Ishikawa (cell line): Measurements from ENCODE around the gene KPTN.

Source experiments
- CEBPB ChIP-seq: IDR thresholded peaks from 2 replicates; pipeline ENCODE4 v1.6.1; 2012
- CREB1 ChIP-seq: IDR thresholded peaks from 2 replicates; pipeline ENCODE4 v1.6.1; 2012; ENCODE audit warnings: low read depth
- EGR1 ChIP-seq: IDR thresholded peaks from 2 replicates; pipeline ENCODE4 v1.6.1; 2012
- EP300 ChIP-seq: IDR thresholded peaks from 2 replicates; pipeline ENCODE4 v1.6.1; 2012; ENCODE audit warnings: borderline replicate concordance
- FOXM1 ChIP-seq: IDR thresholded peaks from 2 replicates; pipeline ENCODE4 v1.6.1; 2012; ENCODE audit warnings: low read depth, borderline replicate concordance
- NFIC ChIP-seq: IDR thresholded peaks from 2 replicates; pipeline ENCODE4 v1.6.1; 2012
- RAD21 ChIP-seq: IDR thresholded peaks from 2 replicates; pipeline ENCODE4 v1.6.1; 2012; ENCODE audit warnings: low read depth
- TAF1 ChIP-seq: IDR thresholded peaks from 2 replicates; pipeline ENCODE4 v1.6.1; 2012; ENCODE audit warnings: low read depth, mild to moderate bottlenecking
- TCF12 ChIP-seq: IDR thresholded peaks from 2 replicates; pipeline ENCODE4 v1.6.1; 2012; ENCODE audit warnings: low read depth
- TEAD4 ChIP-seq: IDR thresholded peaks from 2 replicates; pipeline ENCODE4 v1.6.1; 2012
- USF1 ChIP-seq: IDR thresholded peaks from 2 replicates; pipeline ENCODE4 v1.6.1; 2012
- YY1 ChIP-seq: IDR thresholded peaks from 2 replicates; pipeline ENCODE4 v1.6.1; 2012; ENCODE audit warnings: low read depth
- ZBTB7A ChIP-seq: IDR thresholded peaks from 2 replicates; pipeline ENCODE4 v1.6.1; 2012; ENCODE audit warnings: low read depth
- TF ChIP-seq, protein P1 (sequence below): IDR thresholded peaks from 2 replicates; pipeline ENCODE4 v1.6.1; 2012
- TF ChIP-seq, protein P2 (sequence below): IDR thresholded peaks from 2 replicates; pipeline ENCODE4 v1.6.1; 2012; ENCODE audit warnings: low read depth, mild to moderate bottlenecking

Gene KPTN

GRCh38 chr19:47435196-47435595 lies 48.8 kb downstream of the KPTN start:
- TF ChIP-seq CEBPB (no peak), YY1 (no peak), CREB1 (no peak), TAF1 (no peak), EGR1 (no peak)

DNA sequence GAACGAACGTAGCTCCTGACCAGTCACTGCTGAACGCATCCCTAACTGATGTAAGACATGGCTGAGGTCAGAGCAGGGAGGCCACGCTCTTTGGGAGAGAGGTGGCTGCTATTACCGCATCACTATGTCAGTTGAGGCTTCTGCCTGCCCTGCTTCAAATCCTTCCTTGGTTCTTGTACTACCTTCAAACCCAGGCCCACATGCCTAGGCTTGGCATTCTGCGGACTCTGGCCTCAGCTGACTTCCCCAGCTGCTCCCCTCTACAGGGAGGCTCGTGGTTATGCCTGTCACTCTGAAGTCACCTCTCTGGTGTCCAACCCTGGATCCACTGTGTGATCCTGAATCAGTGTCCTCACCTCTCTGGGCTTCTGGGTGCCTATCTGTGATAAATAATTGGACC lies 49.9 kb downstream of the KPTN start:
- TF ChIP-seq ZBTB7A = no peak
- no peak for TF ChIP-seq TCF12
- no peak for TF ChIP-seq EGR1
- no peak for TF ChIP-seq NFIC
- TF ChIP-seq, protein P1, sequence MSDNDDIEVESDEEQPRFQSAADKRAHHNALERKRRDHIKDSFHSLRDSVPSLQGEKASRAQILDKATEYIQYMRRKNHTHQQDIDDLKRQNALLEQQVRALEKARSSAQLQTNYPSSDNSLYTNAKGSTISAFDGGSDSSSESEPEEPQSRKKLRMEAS = no peak
- TF ChIP-seq FOXM1 = no peak
- TF ChIP-seq EP300 = no peak
- no peak for TF ChIP-seq TEAD4
- no peak for TF ChIP-seq TAF1
- TF ChIP-seq CEBPB = no peak
- no peak for TF ChIP-seq YY1
- no peak for TF ChIP-seq RAD21
- TF ChIP-seq, protein P2, sequence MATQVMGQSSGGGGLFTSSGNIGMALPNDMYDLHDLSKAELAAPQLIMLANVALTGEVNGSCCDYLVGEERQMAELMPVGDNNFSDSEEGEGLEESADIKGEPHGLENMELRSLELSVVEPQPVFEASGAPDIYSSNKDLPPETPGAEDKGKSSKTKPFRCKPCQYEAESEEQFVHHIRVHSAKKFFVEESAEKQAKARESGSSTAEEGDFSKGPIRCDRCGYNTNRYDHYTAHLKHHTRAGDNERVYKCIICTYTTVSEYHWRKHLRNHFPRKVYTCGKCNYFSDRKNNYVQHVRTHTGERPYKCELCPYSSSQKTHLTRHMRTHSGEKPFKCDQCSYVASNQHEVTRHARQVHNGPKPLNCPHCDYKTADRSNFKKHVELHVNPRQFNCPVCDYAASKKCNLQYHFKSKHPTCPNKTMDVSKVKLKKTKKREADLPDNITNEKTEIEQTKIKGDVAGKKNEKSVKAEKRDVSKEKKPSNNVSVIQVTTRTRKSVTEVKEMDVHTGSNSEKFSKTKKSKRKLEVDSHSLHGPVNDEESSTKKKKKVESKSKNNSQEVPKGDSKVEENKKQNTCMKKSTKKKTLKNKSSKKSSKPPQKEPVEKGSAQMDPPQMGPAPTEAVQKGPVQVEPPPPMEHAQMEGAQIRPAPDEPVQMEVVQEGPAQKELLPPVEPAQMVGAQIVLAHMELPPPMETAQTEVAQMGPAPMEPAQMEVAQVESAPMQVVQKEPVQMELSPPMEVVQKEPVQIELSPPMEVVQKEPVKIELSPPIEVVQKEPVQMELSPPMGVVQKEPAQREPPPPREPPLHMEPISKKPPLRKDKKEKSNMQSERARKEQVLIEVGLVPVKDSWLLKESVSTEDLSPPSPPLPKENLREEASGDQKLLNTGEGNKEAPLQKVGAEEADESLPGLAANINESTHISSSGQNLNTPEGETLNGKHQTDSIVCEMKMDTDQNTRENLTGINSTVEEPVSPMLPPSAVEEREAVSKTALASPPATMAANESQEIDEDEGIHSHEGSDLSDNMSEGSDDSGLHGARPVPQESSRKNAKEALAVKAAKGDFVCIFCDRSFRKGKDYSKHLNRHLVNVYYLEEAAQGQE = no peak

GRCh38 chr19:47433121-47433520 lies 50.9 kb downstream of the KPTN start:
- no peak for TF ChIP-seq ZBTB7A
- no peak for TF ChIP-seq FOXM1
- no peak for TF ChIP-seq RAD21
- no peak for TF ChIP-seq USF1

DNA sequence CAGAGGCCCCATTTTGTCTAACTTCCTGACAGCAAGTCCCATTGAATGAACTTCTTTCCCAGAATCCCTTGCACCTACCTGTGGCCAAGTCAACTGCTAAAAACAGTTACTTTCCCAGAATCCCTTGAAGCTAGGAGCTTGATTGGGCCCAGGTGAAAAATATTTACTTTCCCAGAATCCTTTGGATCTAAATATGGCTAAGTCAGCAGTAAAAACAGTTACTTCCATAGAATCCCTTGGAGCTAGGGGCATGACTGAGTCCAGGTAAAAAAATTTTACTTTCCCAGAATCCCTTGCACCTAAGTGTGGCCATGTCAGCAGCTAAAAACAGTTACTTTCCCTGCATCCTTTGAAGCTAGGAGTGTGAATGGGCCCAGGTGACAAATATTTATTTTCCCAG lies 51.5 kb downstream of the KPTN start:
- TF ChIP-seq CREB1 (no peak), ZBTB7A (no peak), CEBPB (no peak), TEAD4 (no peak), EP300 (no peak), YY1 (no peak), TCF12 (no peak)

- no peak for TF ChIP-seq TCF12
- TF ChIP-seq TAF1 = no peak
- TF ChIP-seq CEBPB = no peak
- no peak for TF ChIP-seq NFIC
- no peak for TF ChIP-seq EGR1
- no peak for TF ChIP-seq CREB1
- TF ChIP-seq EP300 = no peak
- TF ChIP-seq USF1 = no peak
- TF ChIP-seq FOXM1 = no peak
- TF ChIP-seq, protein P1 = no peak
- no peak for TF ChIP-seq ZBTB7A
- TF ChIP-seq, protein P2 = no peak
- TF ChIP-seq TEAD4 = no peak
- no peak for TF ChIP-seq RAD21
- no peak for TF ChIP-seq YY1
Observed at GRCh38 chr19:47432091-47432490, 51.9 kb downstream of the KPTN start.

DNA sequence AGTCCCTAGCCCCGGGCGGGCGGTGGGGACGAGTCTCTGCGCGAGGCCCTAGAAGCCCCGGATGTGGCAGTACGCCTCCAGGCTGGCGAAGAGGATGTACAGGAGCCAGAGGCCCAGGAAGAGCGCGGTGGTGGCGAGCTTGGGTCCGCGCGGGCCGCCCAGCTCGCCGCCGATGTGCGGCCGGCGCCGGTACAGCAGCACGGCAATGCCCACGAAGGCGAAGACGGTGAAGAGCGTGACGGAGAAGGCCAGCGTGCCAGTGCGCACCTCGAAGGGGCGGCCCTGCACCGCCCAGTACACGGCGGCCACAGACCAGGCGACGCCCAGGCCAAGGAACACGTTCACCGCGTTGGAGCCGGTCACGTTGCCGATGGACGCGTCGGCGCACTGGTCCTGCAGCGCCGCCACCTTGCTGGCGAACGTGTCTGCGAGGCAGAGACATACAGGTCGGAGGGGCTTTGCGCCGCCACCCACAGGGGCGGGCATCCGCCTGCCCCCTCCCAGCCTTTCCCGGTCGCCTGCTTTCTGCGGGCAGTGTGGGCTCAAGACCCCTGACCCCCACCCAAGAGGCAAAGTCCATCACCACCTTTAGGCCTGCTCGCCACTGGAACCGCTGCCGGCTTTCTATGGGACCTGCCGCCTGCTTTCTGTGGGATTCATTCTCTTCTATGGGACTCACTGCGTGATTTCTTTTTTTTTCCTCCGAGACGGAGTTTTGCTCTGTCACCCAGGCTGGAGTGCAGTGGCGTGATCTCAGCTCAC lies 53.8 kb downstream of the KPTN start:
- TF ChIP-seq, protein P2 = no peak
- TF ChIP-seq USF1 = no peak
- TF ChIP-seq, protein P1 = no peak
- TF ChIP-seq FOXM1 = no peak
- no peak for TF ChIP-seq CEBPB
- no peak for TF ChIP-seq EP300
- TF ChIP-seq CREB1 = no peak
- no peak for TF ChIP-seq EGR1
- no peak for TF ChIP-seq NFIC
- no peak for TF ChIP-seq YY1
- TF ChIP-seq TCF12 = no peak
- no peak for TF ChIP-seq ZBTB7A
- TF ChIP-seq TEAD4 = no peak
- TF ChIP-seq TAF1 = no peak
- TF ChIP-seq RAD21 = no peak
